ENCODE data around the gene ZCCHC14. TPM values are rescaled to one million over a fixed set of nuclear protein-coding genes. Genes with fewer than 3 reads are reported as not detected.

Gene ZCCHC14
- total and polyA plus RNA-seq, 2 of the 13 experiments (the other 11 are each of a cell fraction or from before 2014, with no cell fraction given): 12.4 to 12.5 TPM

- DNase-seq (ENCODE audit: low spot score): no peak
- Histone ChIP-seq H3K27ac (ENCODE audit: extremely low read length, insufficient read depth, low read length) (no peak overlapping the region), H2AFZ (ENCODE audit: low read length) (no peak overlapping the region), H4K20me1 (ENCODE audit: insufficient read depth, low read length) (peaks cover 99% of the 10 kb centered on the region), H3K79me2 (ENCODE audit: insufficient read depth, low read length) (peaks cover 98% of the 10 kb centered on the region), H3K9ac (ENCODE audit: insufficient read depth, low read depth, low read length) (no peak overlapping the region), H3K27me3 (ENCODE audit: control insufficient read depth in 1 of 2, insufficient read depth in 2 of 2, low read length in 2 of 2) (no peaks in the 10 kb centered on the region), H3K9me3 (ENCODE audit: low read length) (no peaks in the 10 kb centered on the region), H3K36me3 (replicated peaks in 1 of 2; ENCODE audit: control insufficient read depth in 1 of 2, insufficient read depth in 2 of 2, low read length in 2 of 2) (peaks cover 45 to 88% of the 10 kb centered on the region in 2 experiments), H3K4me2 (ENCODE audit: low read depth, low read length) (no peak overlapping the region), H3K4me1 (ENCODE audit: insufficient read depth, low read length) (peaks cover 59% of the 10 kb centered on the region), H3K4me3 (replicated peaks in 1 of 3; ENCODE audit: insufficient read depth in 1 of 3, low read depth in 2 of 3, low read length in 3 of 3) (no peak overlapping the region)
- in situ Hi-C loops (cut with HindIII; ENCODE audit: extremely low pct_ligation_motif_present, low pct_unique_long_range_greater_than_20kb): no loop called here
- ChIA-PET CTCF (ENCODE audit: low intra/inter-chr PET ratio, low total read pairs) (no interaction called here), POLR2A (interaction anchor here (18.0 kb wide), 1 partner anchor 13 kb away, joined by 265 read pairs; the partner anchor contains the start of gene FBXO31)
- no peak for ATAC-seq
- no TSS peak for BruUV-seq (replicated peaks)
- FAIRE-seq: no peak
- WGBS (ENCODE audit: low lambda C conversion rate): 95% methylated on average over 13 of the region's 13 CpGs
- intact Hi-C loops (cut with micrococcal nuclease; ENCODE audit: unreplicated experiment): no loop called here
- peak; percentile 70 for TF ChIP-seq AGO2 (optimal IDR thresholded peaks at IDR 0.05; ENCODE audit: low read depth, low read length)
- TF ChIP-seq RBM22 (optimal IDR thresholded peaks at IDR 0.05; ENCODE audit: low read length): peak; percentile 26
- TF ChIP-seq ZNF354B (CRISPR knock-in tag; IDR thresholded peaks at IDR 0.05): no peak
- no peak for TF ChIP-seq ZSCAN25 (CRISPR knock-in tag; IDR thresholded peaks at IDR 0.05)
- TF ChIP-seq, protein P1, sequence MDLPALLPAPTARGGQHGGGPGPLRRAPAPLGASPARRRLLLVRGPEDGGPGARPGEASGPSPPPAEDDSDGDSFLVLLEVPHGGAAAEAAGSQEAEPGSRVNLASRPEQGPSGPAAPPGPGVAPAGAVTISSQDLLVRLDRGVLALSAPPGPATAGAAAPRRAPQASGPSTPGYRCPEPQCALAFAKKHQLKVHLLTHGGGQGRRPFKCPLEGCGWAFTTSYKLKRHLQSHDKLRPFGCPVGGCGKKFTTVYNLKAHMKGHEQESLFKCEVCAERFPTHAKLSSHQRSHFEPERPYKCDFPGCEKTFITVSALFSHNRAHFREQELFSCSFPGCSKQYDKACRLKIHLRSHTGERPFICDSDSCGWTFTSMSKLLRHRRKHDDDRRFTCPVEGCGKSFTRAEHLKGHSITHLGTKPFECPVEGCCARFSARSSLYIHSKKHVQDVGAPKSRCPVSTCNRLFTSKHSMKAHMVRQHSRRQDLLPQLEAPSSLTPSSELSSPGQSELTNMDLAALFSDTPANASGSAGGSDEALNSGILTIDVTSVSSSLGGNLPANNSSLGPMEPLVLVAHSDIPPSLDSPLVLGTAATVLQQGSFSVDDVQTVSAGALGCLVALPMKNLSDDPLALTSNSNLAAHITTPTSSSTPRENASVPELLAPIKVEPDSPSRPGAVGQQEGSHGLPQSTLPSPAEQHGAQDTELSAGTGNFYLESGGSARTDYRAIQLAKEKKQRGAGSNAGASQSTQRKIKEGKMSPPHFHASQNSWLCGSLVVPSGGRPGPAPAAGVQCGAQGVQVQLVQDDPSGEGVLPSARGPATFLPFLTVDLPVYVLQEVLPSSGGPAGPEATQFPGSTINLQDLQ (CRISPR knock-in tag; IDR thresholded peaks at IDR 0.05): no peak
- TF ChIP-seq NRL (CRISPR knock-in tag; IDR thresholded peaks at IDR 0.05; ENCODE audit: borderline replicate concordance): peak; percentile 30; the same call in 1 of the 2 replicates
- TF ChIP-seq KDM3A (CRISPR knock-in tag; IDR thresholded peaks at IDR 0.05; ENCODE audit: low read depth): no peak
- no peak for TF ChIP-seq ZNF326 (CRISPR knock-in tag; IDR thresholded peaks at IDR 0.05; ENCODE audit: borderline replicate concordance)
- TF ChIP-seq EED (CRISPR knock-in tag; IDR thresholded peaks at IDR 0.05): 0 out of 2 replicates have a peak, but pooled peaks have one; percentile 44
- 0 out of 2 replicates have a peak, but pooled peaks have one; percentile 20 for TF ChIP-seq ZFY (CRISPR knock-in tag; IDR thresholded peaks at IDR 0.05)
- TF ChIP-seq ZNF777 (CRISPR knock-in tag; IDR thresholded peaks at IDR 0.05): no peak
- no peak for TF ChIP-seq RCOR2 (CRISPR knock-in tag; IDR thresholded peaks at IDR 0.05)
- TF ChIP-seq, protein P2, sequence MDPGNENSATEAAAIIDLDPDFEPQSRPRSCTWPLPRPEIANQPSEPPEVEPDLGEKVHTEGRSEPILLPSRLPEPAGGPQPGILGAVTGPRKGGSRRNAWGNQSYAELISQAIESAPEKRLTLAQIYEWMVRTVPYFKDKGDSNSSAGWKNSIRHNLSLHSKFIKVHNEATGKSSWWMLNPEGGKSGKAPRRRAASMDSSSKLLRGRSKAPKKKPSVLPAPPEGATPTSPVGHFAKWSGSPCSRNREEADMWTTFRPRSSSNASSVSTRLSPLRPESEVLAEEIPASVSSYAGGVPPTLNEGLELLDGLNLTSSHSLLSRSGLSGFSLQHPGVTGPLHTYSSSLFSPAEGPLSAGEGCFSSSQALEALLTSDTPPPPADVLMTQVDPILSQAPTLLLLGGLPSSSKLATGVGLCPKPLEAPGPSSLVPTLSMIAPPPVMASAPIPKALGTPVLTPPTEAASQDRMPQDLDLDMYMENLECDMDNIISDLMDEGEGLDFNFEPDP (CRISPR knock-in tag; conservative IDR thresholded peaks at IDR 0.05): 0 out of 2 replicates have a peak, but pooled peaks have one; percentile 57
- TF ChIP-seq MTA1 (CRISPR knock-in tag; IDR thresholded peaks at IDR 0.05; ENCODE audit: borderline replicate concordance): peak; percentile 30; the same call in 1 of the 2 replicates
- TF ChIP-seq ZNF562 (CRISPR knock-in tag; IDR thresholded peaks at IDR 0.05; ENCODE audit: borderline replicate concordance): no peak
- no peak for TF ChIP-seq ZNF34 (CRISPR knock-in tag; IDR thresholded peaks at IDR 0.05; ENCODE audit: borderline replicate concordance)
- TF ChIP-seq ZNF878 (CRISPR knock-in tag; IDR thresholded peaks at IDR 0.05): no peak
These were observed 127.7 kb downstream of the ZCCHC14 start for GRCh38 chr16:87365021-87365713.

Measured in HepG2 (cell line).